ENCODE measurements around the gene MAN1C1. TPM values are rescaled to one million over a fixed set of nuclear protein-coding genes. Genes with fewer than 3 reads are reported as not detected.
A peak's percentile ranks its signal among the peaks of the same experiment; 100 is the strongest.

MAN1C1 gene
- polyA plus RNA-seq, 3 donors from 2014 or later: 0.48 to 2.8 (median 1.2) TPM

GRCh38 chr1:25744636-25745425 is 128.2 kb downstream of the MAN1C1 start:
- Mint-ChIP-seq H3K4me3 (no peak overlapping the region), H3K27me3 (ENCODE audit: low read depth in 3 of 3) (peaks cover 1 to 5% (median 2%) of the 10 kb centered on the region in 3 donors), H3K9me3 (no peaks in the 10 kb centered on the region), H3K27ac (no peak overlapping the region), H3K4me1 (no peaks in the 10 kb centered on the region), H3K36me3 (no peaks in the 10 kb centered on the region)
- DNase-seq: no peak

GRCh38 chr1:25746299-25747045 is 129.9 kb downstream of the MAN1C1 start:
- no peaks in the 10 kb centered on the region for H3K4me1 Mint-ChIP-seq
- no peaks in the 10 kb centered on the region for H3K9me3 Mint-ChIP-seq
- peaks cover 4 to 5% (median 4%) of the 10 kb centered on the region in 3 donors for H3K36me3 Mint-ChIP-seq
- no peak for DNase-seq
- no peak overlapping the region for H3K4me3 Mint-ChIP-seq
- peaks cover 0 to 2% (median 0%) of the 10 kb centered on the region in 3 donors for H3K27me3 Mint-ChIP-seq (ENCODE audit: low read depth in 3 of 3)
- H3K27ac Mint-ChIP-seq: no peak overlapping the region

DNA sequence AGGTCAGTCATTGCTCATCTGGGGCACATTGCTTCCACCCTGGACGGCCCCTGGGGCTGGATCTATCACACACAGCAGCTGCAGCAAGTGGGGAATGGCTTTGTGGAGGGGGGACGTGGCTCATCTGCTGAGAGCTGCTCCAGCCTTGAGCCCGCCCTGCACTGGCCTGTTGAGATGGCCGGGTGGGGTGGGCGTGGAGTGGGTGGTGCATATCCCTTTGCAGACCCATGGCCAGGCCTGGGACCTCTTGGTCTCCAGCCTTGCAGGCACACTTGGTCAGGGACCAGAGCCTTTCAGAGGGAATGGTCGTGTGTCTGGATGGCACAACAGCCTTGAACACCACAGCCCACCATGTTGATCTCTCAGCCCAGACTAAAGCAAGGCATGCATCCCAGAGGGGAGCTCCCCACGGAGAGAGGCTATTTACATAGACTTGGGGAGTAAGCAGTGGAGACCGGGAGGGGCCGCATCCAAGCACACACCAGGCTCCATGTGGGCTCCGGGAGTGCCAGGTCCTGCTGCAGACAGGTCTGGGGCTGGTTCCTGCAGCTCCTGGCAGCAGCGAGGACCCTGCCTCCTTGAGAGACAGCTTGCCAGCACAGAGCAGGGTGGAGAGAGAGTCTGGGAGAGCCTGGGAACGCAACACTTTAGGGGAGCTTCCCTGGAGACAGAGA is 130.6 kb downstream of the MAN1C1 start:
- no peak overlapping the region for H3K27ac Mint-ChIP-seq
- DNase-seq: no peak
- H3K27me3 Mint-ChIP-seq (ENCODE audit: low read depth in 3 of 3): peaks cover 0 to 1% (median 0%) of the 10 kb centered on the region in 3 donors
- H3K36me3 Mint-ChIP-seq: peaks cover 4 to 5% (median 4%) of the 10 kb centered on the region in 3 donors
- H3K4me1 Mint-ChIP-seq: no peaks in the 10 kb centered on the region
- no peaks in the 10 kb centered on the region for H3K9me3 Mint-ChIP-seq
- no peak overlapping the region for H3K4me3 Mint-ChIP-seq

GRCh38 chr1:25748531-25749205 is 132.1 kb downstream of the MAN1C1 start:
- peaks cover 0 to 1% (median 0%) of the 10 kb centered on the region in 3 donors for H3K27me3 Mint-ChIP-seq (ENCODE audit: low read depth in 3 of 3)
- no peaks in the 10 kb centered on the region for H3K9me3 Mint-ChIP-seq
- no peak for DNase-seq
- H3K4me3 Mint-ChIP-seq: no peak overlapping the region
- H3K27ac Mint-ChIP-seq: no peak overlapping the region
- H3K36me3 Mint-ChIP-seq: peaks cover 4 to 5% (median 4%) of the 10 kb centered on the region in 3 donors
- no peaks in the 10 kb centered on the region for H3K4me1 Mint-ChIP-seq

DNA sequence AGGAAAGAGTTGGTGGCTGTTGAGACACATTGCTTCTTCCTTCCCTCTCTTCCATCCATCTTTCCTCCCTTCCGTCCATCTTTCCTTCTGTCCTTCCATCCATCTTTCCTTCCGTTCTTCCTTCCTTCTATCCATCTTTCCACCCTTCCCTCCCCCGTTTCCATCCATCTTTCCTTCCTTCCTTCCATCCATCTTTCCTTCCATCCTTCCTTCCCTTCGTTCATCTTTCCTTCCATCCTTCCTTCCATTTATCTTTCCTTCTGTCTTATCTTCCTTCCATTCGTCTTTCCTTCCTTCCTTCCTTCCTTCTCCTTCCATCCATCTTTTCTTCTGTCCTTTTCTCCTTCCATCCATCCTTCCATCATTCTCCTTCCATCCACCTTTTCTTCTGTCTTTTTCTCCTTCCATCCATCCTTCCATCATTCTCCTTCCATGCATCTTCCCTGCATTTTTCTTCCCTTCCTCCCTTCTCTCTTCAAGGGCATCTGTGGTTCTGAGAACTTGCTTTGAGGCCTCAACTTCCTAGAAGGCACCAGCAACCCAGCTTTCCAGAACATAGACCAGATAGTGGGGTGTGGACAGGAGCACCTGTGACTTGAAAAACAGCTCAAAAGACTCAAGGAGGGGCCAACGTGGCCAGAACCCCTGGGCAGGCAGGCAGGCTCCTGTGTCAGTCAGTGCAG is 134.5 kb downstream of the MAN1C1 start:
- Mint-ChIP-seq H3K4me3 (no peak overlapping the region), H3K27me3 (ENCODE audit: low read depth in 3 of 3) (peaks cover 0 to 2% (median 1%) of the 10 kb centered on the region in 3 donors), H3K27ac (peak overlapping the region in 1 of 6 donors; percentile 58), H3K36me3 (peaks cover 4 to 7% (median 5%) of the 10 kb centered on the region in 3 donors), H3K9me3 (no peaks in the 10 kb centered on the region), H3K4me1 (peaks cover 0 to under 1% of the 10 kb centered on the region in 2 donors)
- DNase-seq: no peak

DNA sequence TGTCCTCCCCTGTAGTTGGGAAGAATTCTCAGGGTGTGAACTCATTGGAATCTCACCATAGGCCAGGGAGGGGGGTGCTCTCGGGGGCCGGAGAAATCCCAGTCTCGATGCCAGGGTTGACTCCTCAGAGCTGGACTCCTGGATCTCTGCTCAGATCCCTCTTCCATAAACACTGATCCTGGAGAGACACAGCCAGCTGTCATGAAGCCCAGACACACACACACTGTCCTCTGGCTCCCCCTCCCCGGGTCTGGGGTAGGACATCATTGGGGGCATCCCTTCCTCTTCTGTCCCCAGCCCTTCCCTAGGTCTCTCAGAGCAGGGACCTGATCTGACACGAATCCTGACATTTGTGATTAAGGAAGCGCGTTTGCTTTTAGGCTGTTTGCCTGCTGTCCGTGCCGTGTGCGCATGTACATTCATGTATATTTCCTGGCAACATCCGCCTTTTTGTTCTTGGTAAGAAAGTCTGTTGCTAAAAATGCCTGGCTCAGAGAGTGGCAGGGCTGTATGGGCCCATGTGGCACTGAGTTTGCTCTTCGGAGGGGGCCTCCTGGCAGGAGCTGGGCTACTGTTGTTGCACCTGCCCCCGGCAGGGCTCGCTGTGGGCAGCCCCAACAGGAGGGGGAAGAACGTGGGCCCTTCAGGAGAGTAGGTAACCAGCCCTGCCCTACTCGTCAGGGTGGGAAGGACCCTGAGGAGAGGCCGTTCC is 138.0 kb downstream of the MAN1C1 start:
- no peak overlapping the region for H3K4me3 Mint-ChIP-seq
- H3K4me1 Mint-ChIP-seq: peaks cover 0 to 4% of the 10 kb centered on the region in 2 donors
- no peak for DNase-seq
- no peak overlapping the region for H3K27ac Mint-ChIP-seq
- peaks cover 4 to 7% (median 5%) of the 10 kb centered on the region in 3 donors for H3K36me3 Mint-ChIP-seq
- H3K9me3 Mint-ChIP-seq: no peaks in the 10 kb centered on the region
- peaks cover 0 to 4% (median 1%) of the 10 kb centered on the region in 3 donors for H3K27me3 Mint-ChIP-seq (ENCODE audit: low read depth in 3 of 3)

DNA sequence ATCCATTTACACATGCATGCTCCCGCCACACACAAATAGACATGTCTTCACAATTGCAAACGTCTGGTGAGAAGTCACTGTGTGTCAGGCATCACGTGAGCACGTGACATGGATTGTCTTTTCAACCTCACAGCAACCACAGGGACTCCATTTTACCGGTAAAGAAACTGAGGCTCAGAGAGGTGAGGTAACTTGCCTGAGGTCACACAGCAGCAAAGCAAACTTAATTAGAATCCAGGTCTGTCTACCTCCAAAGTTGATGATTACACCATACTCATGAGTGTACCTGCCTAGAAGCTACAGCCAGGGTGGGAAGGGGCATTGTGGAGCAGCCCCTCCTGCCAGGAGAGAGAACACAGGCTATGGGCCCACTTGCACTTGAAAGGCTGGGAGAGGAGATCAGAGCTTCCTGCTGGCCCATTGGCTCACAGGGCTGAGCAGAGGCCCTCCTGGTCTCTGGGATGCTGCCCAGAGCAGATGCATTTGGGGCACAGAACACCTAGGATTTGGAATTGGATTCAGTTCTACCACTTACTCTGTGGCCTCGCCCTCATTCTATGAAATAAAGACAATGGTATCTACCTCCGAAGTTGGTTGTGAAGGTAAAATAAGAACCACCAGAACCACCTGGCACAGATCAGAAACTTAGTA is 139.0 kb downstream of the MAN1C1 start:
- Mint-ChIP-seq H3K27ac (no peak overlapping the region), H3K27me3 (ENCODE audit: low read depth in 3 of 3) (peaks cover 0 to 4% (median 1%) of the 10 kb centered on the region in 3 donors), H3K4me3 (no peak overlapping the region), H3K9me3 (no peaks in the 10 kb centered on the region), H3K36me3 (peaks cover 4 to 7% (median 5%) of the 10 kb centered on the region in 3 donors), H3K4me1 (peaks cover 0 to 4% of the 10 kb centered on the region in 2 donors)
- DNase-seq: no peak

GRCh38 chr1:25756215-25756614 is 139.6 kb downstream of the MAN1C1 start:
- Mint-ChIP-seq H3K9me3 (no peaks in the 10 kb centered on the region), H3K36me3 (peaks cover 0 to 3% (median under 1%) of the 10 kb centered on the region in 3 donors), H3K4me3 (no peak overlapping the region), H3K27ac (no peak overlapping the region), H3K27me3 (ENCODE audit: low read depth in 3 of 3) (peaks cover 0 to 4% (median 0%) of the 10 kb centered on the region in 3 donors), H3K4me1 (peaks cover 0 to 4% of the 10 kb centered on the region in 2 donors)
- no peak for DNase-seq

DNA sequence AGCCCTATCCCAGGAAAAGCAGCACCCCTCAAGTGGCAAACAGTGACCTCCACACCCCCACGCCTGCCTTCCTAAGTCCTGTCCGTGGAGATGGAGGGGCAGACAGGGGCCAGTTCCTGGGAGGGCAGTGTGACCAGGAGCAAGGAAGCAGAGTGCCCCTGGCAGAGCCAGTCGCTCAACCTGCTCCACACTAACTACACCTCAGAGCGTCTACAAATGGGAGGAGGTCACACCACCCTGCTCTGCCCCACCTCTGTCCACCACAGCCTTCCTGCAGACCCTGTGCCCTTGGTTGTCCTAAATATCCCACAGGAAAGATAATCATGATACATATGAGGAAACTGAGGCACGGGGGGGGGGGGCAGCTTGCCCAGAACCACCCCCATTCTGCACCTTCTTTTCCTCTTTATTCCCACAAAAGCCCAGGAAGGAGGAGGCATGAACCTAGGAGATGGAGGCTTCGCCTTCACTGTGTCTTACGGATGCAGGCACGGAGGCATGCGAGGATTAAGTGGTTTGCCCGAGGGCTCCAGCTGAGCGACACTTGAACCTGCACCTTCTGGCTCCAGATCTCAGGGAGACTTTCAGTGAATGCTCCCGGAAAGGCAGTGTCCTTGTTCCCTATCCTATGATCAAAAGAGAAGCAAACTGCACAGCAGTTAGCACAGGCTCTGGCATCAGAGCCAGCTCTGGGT is 140.7 kb downstream of the MAN1C1 start:
- no peak overlapping the region for H3K27ac Mint-ChIP-seq
- peaks cover 0 to 4% (median 0%) of the 10 kb centered on the region in 3 donors for H3K27me3 Mint-ChIP-seq (ENCODE audit: low read depth in 3 of 3)
- H3K9me3 Mint-ChIP-seq: no peaks in the 10 kb centered on the region
- peaks cover 0 to 4% of the 10 kb centered on the region in 2 donors for H3K4me1 Mint-ChIP-seq
- no peak overlapping the region for H3K4me3 Mint-ChIP-seq
- no peak for DNase-seq
- H3K36me3 Mint-ChIP-seq: peaks cover 0 to 3% (median 0%) of the 10 kb centered on the region in 3 donors

DNA sequence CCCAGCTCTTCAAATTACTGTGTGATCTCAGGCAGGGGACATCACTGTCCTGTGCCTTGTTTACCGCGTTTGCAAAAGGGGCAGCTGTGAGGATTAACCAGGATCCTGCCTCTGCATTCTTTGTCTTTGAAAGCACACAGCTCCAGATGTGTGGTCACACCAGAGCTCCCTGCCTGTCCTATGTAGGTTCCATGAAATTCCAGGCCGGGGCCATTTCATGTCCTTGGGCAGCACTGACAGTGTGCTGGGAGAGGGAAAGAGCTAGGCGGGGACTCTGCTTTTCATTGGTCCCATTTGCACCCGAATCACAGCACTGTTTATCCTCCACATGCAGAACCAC is 141.2 kb downstream of the MAN1C1 start:
- Mint-ChIP-seq H3K27ac (no peak overlapping the region), H3K27me3 (ENCODE audit: low read depth in 3 of 3) (peaks cover 0 to 4% (median 0%) of the 10 kb centered on the region in 3 donors), H3K9me3 (no peaks in the 10 kb centered on the region), H3K4me1 (peaks cover 0 to 4% of the 10 kb centered on the region in 2 donors), H3K36me3 (peaks cover 0 to 3% (median 0%) of the 10 kb centered on the region in 3 donors), H3K4me3 (no peak overlapping the region)
- no peak for DNase-seq

DNA sequence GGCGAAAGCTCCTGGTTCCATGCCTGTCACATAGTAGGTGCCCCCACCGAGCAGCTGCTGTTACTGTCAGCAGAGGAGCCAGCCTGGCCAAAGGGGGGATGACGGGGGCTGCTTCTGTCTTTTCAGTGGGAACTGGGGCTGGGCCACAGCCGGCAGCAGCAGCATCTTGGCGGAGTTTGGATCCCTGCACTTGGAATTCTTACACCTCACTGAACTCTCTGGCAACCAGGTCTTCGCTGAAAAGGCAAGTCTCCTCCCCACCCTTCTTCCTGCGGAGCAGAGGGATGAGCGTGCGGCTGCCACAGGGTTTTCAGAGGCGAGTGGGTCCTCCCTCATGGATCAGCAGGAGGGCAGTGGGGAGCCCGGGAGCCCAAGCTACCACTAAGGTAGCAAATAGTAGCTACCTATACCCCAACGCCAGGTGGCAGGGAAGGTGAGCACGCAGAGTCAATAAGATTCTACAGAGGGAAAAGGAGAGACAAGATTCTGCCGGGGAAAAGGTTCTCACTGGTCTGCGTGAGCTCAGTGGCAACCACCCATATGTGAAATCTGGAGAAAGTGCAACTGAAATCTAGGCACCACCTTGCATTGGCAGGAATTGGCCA is 142.0 kb downstream of the MAN1C1 start:
- Mint-ChIP-seq H3K27ac (no peak overlapping the region), H3K27me3 (ENCODE audit: low read depth in 3 of 3) (peaks cover 0 to 4% (median 0%) of the 10 kb centered on the region in 3 donors), H3K9me3 (no peaks in the 10 kb centered on the region), H3K36me3 (peaks cover 0 to 3% (median 0%) of the 10 kb centered on the region in 3 donors), H3K4me3 (no peak overlapping the region), H3K4me1 (peaks cover 0 to 4% of the 10 kb centered on the region in 2 donors)
- DNase-seq: no peak

All from immature natural killer cell (primary cell).